Activated naive CD4-positive, alpha-beta T cell treated with anti-CD3 and anti-CD28 coated beads, Interleukin-2, amount 50 U/mL, for 24 hours (primary cell): ENCODE results near the gene DDO.

Source experiments
- H3K27ac Mint-ChIP-seq: one replicate; pipeline ENCODE4 v1.8.0; 2021; ENCODE audit warnings: mild to moderate bottlenecking, mixed read lengths
- H3K27me3 Mint-ChIP-seq: one replicate; pipeline ENCODE4 v1.8.0; 2021; ENCODE audit warnings: mixed read lengths
- H3K36me3 Mint-ChIP-seq: one replicate; pipeline ENCODE4 v1.8.0; 2021; ENCODE audit warnings: mixed read lengths
- H3K4me1 Mint-ChIP-seq: one replicate; pipeline ENCODE4 v1.8.0; 2021; ENCODE audit warnings: mixed read lengths
- H3K4me3 Mint-ChIP-seq: one replicate; pipeline ENCODE4 v1.8.0; 2021; ENCODE audit warnings: mild to moderate bottlenecking, mixed read lengths
- H3K9me3 Mint-ChIP-seq: one replicate; pipeline ENCODE4 v1.8.0; 2021; ENCODE audit warnings: mixed read lengths

DDO gene

DNA sequence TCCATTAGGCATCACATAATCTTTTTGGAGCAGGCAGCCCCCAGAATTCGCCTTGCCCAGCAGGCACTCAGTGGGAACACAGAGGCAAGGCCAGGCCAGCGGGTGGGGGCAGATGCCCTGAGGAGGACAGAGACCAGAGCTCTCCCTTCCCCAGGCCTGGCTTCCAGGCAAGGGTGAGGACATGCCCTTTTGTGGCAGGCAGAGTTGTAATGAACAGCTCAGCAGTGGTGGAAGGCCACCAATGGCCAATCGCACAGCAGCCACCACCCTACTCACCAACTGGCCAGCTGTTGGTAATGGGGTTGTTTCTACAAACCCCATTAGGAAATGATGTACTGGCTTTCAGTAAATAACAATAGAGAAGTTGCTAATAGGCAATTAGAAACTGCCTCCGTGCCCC is 15.4 kb upstream of the DDO start:
- Mint-ChIP-seq H3K27me3 (peaks cover 8% of the 10 kb centered on the region), H3K9me3 (no peaks in the 10 kb centered on the region), H3K4me1 (no peaks in the 10 kb centered on the region), H3K36me3 (no peaks in the 10 kb centered on the region), H3K4me3 (no peak overlapping the region), H3K27ac (no peak overlapping the region)

DNA sequence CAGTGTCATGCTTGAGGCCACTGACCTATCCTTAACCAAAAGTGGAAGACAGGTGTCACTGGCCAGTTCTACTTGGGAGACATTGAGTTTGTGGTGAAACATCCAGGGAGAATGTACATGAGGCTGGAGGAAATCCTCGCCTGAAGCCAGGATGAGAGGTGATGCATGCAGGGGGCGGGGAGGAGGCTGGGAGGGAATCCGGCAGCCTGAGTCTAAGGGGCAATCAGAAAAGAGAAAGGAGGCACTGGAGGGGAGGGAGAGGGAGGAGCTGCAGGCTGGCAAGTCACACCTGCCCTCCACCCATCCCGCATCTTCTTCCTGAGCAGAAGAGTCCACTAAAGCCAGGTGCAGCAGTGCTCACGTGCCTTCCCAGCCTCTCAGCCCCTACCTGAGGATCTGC is 14.9 kb upstream of the DDO start:
- no peak overlapping the region for H3K27ac Mint-ChIP-seq
- H3K4me3 Mint-ChIP-seq, result no peak overlapping the region
- no peaks in the 10 kb centered on the region for H3K36me3 Mint-ChIP-seq
- H3K9me3 Mint-ChIP-seq, result no peaks in the 10 kb centered on the region
- H3K4me1 Mint-ChIP-seq, result no peaks in the 10 kb centered on the region
- H3K27me3 Mint-ChIP-seq, result peaks cover 10% of the 10 kb centered on the region

DNA sequence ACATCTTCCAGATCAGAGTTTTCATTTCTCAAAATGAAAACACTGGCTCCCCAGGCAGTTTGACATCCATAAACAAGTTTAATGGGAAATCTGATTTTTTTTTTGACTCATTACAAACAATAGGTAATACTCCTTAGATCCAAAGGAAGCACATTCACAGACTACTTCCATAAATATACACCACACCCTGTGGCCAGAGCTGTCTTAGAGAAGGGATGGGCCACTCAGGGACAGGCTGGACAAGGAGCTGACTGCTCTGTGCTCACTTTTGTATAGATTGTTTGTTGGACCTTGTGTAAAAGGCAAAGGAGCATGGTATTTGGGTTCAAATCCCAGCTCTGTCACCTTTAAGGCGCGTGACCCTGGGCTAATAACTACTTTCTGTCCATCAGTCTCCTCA is 12.8 kb upstream of the DDO start:
- Mint-ChIP-seq H3K27ac (no peak overlapping the region), H3K36me3 (no peaks in the 10 kb centered on the region), H3K27me3 (peaks cover 13% of the 10 kb centered on the region), H3K4me1 (no peaks in the 10 kb centered on the region), H3K4me3 (no peak overlapping the region), H3K9me3 (no peaks in the 10 kb centered on the region)

DNA sequence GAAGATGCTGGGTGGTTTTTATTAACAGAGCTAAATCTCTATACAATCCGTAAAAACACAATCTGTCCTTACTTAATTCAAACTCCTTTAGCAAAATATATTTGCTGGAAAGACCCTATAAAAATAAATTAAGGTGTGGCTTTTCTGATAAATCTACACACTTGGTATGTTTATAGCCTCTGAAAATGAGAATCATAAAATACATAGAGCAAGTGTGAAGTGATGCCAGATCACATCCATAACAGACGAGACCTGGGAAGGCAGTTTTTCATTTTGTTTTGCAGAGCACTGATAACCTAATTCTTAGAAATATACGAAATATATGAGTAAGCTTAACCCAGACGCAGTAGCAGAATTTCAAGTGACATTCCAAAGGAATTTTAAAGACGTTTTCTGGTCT is 10.4 kb upstream of the DDO start:
- H3K27ac Mint-ChIP-seq, result no peak overlapping the region
- H3K9me3 Mint-ChIP-seq, result no peaks in the 10 kb centered on the region
- no peak overlapping the region for H3K4me3 Mint-ChIP-seq
- H3K36me3 Mint-ChIP-seq, result no peaks in the 10 kb centered on the region
- H3K27me3 Mint-ChIP-seq, result peaks cover 17% of the 10 kb centered on the region
- H3K4me1 Mint-ChIP-seq, result no peaks in the 10 kb centered on the region

DNA sequence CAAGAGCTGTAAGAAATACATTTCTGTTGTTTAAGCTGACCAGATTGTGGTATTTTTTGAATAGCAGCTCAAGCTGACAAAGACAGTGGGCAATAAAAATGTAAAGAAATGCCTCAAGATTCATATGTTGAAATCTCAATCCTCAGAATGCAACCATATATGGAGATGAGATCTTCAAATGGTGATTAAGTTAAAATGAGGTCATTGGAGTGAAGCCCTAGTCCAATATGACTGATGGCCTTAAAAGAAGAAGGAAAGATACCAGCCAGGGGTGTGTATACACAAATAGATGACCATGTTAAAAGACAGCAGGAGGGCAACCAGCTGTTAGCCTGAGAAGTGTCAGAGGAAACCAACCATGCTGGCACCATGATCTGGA is 7.1 kb upstream of the DDO start:
- no peak overlapping the region for H3K4me3 Mint-ChIP-seq
- peaks cover 25% of the 10 kb centered on the region for H3K27me3 Mint-ChIP-seq
- no peak overlapping the region for H3K27ac Mint-ChIP-seq
- no peaks in the 10 kb centered on the region for H3K4me1 Mint-ChIP-seq
- no peaks in the 10 kb centered on the region for H3K36me3 Mint-ChIP-seq
- H3K9me3 Mint-ChIP-seq, result no peaks in the 10 kb centered on the region

DNA sequence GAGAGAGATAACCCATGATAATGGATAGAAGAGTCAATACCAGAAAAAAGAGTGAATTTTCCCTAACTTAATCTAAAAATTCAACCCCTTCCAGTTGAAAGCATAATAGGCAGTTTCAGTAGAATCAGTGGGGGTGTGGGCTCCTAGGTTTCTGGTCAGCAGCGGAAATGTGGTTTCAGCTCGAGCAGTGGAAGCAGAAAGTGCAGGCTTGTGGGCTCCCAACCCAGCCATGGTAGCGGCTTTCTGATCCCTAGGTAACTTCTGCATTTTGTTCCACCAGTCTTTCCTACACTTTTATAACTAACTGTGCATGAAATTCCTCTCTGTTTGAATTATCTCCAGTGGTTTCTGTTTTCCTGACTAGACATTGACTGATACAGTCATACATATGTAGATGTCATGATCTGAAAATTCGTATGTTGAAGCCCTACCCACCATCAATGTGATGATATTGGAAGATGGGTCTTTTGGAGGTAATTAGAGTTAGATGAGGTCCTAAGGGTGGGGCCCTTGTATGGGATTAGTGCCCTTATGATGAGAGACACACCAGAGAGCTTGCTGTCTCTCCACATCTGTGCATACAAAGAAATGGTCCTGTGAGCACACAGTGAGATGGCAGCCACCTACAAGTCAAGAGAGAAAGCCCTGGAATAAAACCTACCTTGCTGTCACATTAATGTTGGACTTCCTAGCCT is 6.5 kb upstream of the DDO start:
- Mint-ChIP-seq H3K4me1 (no peaks in the 10 kb centered on the region), H3K27me3 (peaks cover 23% of the 10 kb centered on the region), H3K4me3 (no peak overlapping the region), H3K27ac (no peak overlapping the region), H3K36me3 (no peaks in the 10 kb centered on the region), H3K9me3 (no peaks in the 10 kb centered on the region)

DNA sequence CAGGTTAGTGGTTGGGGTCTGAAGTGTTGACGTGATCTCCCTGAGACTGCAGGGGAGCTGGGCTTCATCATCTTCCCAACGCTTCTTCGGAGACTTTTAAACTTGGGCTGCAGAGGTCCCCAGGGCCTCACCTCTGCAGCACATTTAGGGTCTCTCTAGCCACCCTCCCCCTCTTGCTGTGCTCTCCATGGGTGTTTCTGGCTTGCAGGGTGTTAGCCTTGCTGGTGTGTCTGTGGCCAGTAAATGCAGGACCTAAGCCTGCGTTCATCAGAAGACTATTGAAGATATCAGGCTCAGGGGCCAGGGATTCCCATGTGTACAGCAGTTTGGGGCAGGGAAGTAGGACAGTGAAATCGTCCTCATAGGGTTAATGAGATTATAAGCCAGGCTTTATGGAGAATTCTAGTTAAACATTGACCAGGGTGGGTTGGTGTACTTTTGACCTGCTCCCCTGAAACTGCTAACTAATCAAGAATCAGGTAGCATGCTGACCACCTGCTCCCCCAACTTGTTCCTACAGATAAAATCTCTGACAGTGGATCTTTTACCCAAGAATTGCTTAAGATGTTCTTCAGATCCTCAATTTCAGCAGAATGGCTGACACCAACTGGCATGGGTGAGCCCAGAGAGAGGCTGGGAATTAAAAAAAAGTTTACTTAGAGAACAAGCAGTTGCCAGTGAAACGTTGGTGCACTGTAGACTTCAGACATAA is 3.8 kb upstream of the DDO start:
- Mint-ChIP-seq H3K27ac (no peak overlapping the region), H3K27me3 (peaks cover 12% of the 10 kb centered on the region), H3K4me3 (no peak overlapping the region), H3K9me3 (no peaks in the 10 kb centered on the region), H3K36me3 (no peaks in the 10 kb centered on the region), H3K4me1 (no peaks in the 10 kb centered on the region)

DNA sequence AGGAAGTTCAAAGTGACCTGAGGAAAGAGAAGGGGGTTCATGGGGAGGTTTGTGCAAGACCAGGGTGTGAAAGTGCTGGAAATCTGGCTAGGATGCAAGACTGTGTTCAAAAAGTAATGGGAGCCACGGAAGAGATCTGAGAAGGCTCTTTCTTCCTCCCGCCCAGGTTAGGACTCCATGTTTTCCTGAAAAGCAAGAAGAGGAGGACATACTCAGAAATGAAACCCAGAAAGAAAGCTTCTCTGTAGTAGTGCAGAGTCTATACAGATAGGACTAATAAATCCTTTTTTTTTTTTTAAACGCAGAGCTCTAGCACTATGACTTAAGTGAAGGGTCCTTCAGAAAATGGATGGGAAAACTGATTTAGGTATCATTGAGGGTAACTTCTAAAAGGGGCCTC is 3.2 kb upstream of the DDO start:
- no peaks in the 10 kb centered on the region for H3K9me3 Mint-ChIP-seq
- no peak overlapping the region for H3K27ac Mint-ChIP-seq
- no peaks in the 10 kb centered on the region for H3K36me3 Mint-ChIP-seq
- peaks cover 12% of the 10 kb centered on the region for H3K27me3 Mint-ChIP-seq
- H3K4me1 Mint-ChIP-seq, result no peaks in the 10 kb centered on the region
- H3K4me3 Mint-ChIP-seq, result no peak overlapping the region

DNA sequence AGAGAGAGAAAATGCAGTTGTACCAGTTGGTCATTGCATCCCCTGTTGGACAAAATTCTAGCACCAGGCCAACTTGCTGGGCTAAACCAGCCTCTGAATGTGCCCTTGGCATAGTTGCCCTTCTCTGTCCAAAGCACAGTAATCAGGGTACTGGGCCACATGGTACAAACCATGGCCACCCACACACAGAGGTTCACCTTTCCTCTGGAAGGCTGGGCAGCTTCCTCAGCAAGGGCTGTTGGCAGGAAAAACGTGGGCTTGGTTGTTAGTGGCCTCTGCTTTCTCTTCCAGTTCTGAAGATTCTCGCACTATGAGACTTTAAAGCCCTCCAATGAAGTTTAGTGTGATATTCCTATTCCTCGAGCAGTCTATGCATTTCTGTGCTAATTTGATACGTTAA is 706 bp downstream of the DDO start:
- Mint-ChIP-seq H3K36me3 (no peaks in the 10 kb centered on the region), H3K27me3 (peaks cover 8% of the 10 kb centered on the region), H3K9me3 (no peaks in the 10 kb centered on the region), H3K4me3 (no peak overlapping the region), H3K27ac (no peak overlapping the region), H3K4me1 (no peaks in the 10 kb centered on the region)

DNA sequence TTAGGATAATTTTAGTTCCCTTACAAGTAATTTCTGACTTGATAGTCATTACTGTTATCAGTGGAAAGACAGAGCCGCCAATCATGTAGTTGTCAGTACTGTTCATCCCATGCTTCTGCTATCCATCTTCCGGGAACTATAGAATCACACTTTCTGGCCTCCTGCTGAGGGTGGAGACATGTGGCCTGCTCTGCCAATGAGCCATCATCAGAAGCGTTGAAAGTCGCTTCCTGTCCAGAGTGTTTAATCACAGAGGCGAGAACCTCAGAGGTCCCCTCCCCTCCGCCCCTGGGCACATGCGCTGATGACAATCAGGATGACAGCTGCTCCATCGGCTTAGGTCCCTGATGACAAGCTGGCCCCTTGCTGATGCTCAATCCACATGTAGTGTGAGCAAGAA is 3.0 kb downstream of the DDO start:
- no peaks in the 10 kb centered on the region for H3K4me1 Mint-ChIP-seq
- no peaks in the 10 kb centered on the region for H3K27me3 Mint-ChIP-seq
- H3K4me3 Mint-ChIP-seq, result no peak overlapping the region
- H3K27ac Mint-ChIP-seq, result no peak overlapping the region
- H3K36me3 Mint-ChIP-seq, result no peaks in the 10 kb centered on the region
- H3K9me3 Mint-ChIP-seq, result no peaks in the 10 kb centered on the region

DNA sequence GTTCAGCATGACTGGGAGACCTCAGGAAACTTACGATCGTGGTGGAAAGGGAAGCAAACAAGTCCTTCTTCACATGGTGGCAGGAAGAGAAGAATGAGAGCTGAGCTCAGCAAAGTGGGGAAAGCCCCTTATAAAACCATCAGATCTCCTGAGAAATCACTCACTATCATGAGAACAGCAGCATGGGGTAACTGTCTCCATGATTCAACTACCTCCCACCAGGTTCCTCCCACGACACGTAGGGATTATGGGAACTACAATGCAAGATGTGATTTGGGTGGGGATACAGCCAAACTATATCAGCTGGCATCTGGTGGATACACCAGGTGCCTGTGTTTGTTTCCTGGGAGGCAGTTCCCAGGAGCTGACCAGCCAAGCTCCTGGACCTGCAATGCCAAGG is 4.9 kb downstream of the DDO start:
- no peak overlapping the region for H3K27ac Mint-ChIP-seq
- H3K4me3 Mint-ChIP-seq, result no peak overlapping the region
- H3K9me3 Mint-ChIP-seq, result no peaks in the 10 kb centered on the region
- H3K36me3 Mint-ChIP-seq, result no peaks in the 10 kb centered on the region
- H3K4me1 Mint-ChIP-seq, result no peaks in the 10 kb centered on the region
- no peaks in the 10 kb centered on the region for H3K27me3 Mint-ChIP-seq

DNA sequence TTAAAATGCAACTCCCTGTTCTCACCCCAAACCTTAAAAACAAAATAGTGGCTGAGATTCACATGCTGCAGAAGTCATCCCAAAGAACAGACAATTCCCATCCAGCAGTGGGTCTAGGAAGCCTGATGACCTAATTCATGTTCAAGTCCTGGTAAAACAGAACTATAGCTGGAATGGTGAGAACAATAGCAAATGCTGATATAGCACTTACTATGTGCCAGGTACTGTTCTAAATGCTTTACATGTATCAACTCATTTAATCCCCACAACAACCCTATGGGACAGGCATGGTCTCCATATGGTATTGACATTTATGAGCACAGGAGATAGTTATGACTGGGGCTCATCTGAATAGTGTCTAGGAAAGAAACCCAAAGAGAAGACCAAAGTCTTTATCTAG is 5.6 kb downstream of the DDO start:
- Mint-ChIP-seq H3K4me1 (no peaks in the 10 kb centered on the region), H3K4me3 (no peak overlapping the region), H3K27me3 (no peaks in the 10 kb centered on the region), H3K36me3 (no peaks in the 10 kb centered on the region), H3K9me3 (no peaks in the 10 kb centered on the region), H3K27ac (no peak overlapping the region)

DNA sequence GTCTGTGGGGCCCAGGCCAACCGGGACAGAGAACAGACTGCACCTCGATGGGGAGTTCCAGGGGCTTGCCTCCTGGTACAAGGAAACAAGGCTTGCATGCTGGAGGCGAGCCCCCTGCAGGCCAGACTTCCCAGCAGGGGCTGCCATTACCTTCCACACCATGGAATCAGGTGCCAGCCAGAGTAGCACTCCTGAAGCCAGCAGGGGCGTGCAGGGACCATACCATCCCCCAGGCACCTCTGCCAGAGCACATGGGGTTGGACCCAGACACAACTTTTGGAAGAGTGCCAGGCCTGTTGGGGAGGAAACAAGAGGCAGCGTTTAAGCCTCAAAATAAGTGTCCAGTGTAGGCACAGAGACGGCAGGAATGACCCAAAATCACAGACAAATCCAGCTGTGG is 6.5 kb downstream of the DDO start:
- Mint-ChIP-seq H3K27ac (no peak overlapping the region), H3K9me3 (no peaks in the 10 kb centered on the region), H3K36me3 (no peaks in the 10 kb centered on the region), H3K27me3 (no peaks in the 10 kb centered on the region), H3K4me1 (no peaks in the 10 kb centered on the region), H3K4me3 (no peak overlapping the region)

DNA sequence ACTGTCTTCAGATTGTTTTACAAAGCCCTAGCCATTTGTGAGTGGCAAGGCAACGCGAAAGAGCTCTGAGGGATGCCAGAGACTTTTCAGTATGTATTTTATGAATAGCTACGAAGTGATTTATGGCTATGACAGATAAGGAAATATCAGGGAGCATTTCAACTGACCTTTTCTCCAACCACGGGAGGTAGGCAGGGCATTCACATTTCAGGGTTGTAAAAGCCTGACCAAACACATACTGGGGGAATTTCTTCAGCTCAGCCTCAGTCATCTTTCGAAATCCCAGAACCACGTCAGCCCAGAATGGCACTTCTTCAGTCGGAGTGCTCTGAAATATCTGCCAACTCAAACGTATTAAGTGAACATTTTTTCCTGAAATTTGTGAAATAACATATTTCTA is 10.8 kb downstream of the DDO start:
- Mint-ChIP-seq H3K27me3 (no peaks in the 10 kb centered on the region), H3K9me3 (no peaks in the 10 kb centered on the region), H3K4me1 (no peaks in the 10 kb centered on the region), H3K36me3 (no peaks in the 10 kb centered on the region), H3K27ac (peak overlapping the region; percentile 7), H3K4me3 (no peak overlapping the region)

DNA sequence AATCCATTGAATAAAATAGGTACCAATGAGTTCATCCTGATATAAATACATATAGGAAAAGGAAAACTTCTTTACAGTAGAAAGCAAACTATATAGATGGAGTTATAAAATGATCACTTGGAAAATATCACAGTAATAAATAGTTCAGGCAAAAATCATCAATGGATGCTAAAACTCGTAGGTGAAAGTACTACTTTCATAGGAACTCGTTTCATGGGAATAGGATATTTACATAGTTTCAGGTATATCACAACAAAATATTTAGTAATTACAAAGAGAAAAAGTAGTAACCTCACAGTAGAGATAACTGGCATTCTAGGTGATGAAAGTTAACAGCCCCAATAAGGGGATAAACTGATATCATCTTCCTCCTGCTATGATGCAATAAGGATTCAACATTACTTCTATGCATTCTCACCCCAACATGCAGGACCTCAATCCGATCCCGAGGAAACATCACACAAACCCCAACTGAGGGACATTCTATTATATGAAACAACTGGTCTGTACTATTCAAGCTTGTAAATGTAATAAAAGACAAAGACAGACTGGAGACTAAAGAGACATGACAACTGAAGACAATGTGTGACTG is 13.7 kb downstream of the DDO start:
- Mint-ChIP-seq H3K4me3 (no peak overlapping the region), H3K9me3 (no peaks in the 10 kb centered on the region), H3K27me3 (no peaks in the 10 kb centered on the region), H3K36me3 (no peaks in the 10 kb centered on the region), H3K4me1 (no peaks in the 10 kb centered on the region), H3K27ac (no peak overlapping the region)

DNA sequence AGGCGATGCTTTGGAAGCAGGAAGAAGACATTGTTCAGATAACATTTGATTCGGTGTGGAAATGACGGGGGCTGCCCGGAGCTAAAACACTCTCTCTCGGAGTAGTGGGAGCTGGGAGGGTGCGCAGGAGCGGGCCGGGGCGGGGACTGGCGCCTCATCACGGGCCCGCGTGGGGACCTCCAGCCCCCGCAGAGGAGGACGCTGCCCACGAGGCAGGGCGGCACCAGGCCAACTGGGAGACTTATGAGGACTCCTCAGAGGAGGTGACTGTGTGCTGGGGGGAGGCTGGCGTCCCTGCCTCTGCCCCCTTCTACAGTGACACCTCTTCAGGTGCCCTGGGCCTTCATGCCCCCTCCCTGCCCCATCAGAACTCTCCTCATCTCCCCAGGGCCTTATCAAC is 15.2 kb downstream of the DDO start:
- Mint-ChIP-seq H3K4me1 (no peaks in the 10 kb centered on the region), H3K9me3 (no peaks in the 10 kb centered on the region), H3K27ac (no peak overlapping the region), H3K4me3 (no peak overlapping the region), H3K36me3 (no peaks in the 10 kb centered on the region), H3K27me3 (no peaks in the 10 kb centered on the region)
